DND-41 (cell line): ENCODE data around the gene GFI1B.
"Not testable (repeated sequence)": the region's sequence is repeated elsewhere in the genome, so short reads cannot be mapped to it uniquely, and the experiment has no call there.

Experiments used
- ATAC-seq: fragments of 200-7000 bp; cut with Tn5 transposase; 3 replicates; pipeline ENCODE4 v1.9.1; 2021; ENCODE audit warnings: low read depth; ENCODE audit not compliant: insufficient read depth
- DNase-seq: peaks from one replicate; pipeline ENCODE4 v3.0.0-alpha.2; 2020
- H2AFZ ChIP-seq: 2 replicates; pipeline ENCODE4 v1.6.0; 2012; ENCODE audit warnings: low read depth, low read length
- H3K27ac ChIP-seq: 2 replicates; pipeline ENCODE4 v1.5.1; 2012; ENCODE audit warnings: low read length, inconsistent platforms
- H3K27me3 ChIP-seq: fragments of 200-600 bp; sonication (generic); 2 replicates; pipeline ENCODE4 v1.6.0; 2012; ENCODE audit warnings: low read length, mild to moderate bottlenecking, inconsistent platforms; ENCODE audit not compliant: insufficient read depth, poor library complexity
- H3K36me3 ChIP-seq: 2 replicates; pipeline ENCODE4 v1.5.1; 2012; ENCODE audit warnings: low read length, inconsistent platforms; ENCODE audit not compliant: insufficient read depth
- H3K4me1 ChIP-seq: 2 replicates; pipeline ENCODE4 v1.5.1; 2012; ENCODE audit warnings: mild to moderate bottlenecking, low read length; ENCODE audit not compliant: insufficient read depth
- H3K4me2 ChIP-seq: 2 replicates; pipeline ENCODE4 v1.6.0; 2012; ENCODE audit warnings: mild to moderate bottlenecking, moderate library complexity, low read length, inconsistent platforms; ENCODE audit not compliant: insufficient read depth
- H3K4me3 ChIP-seq, 2 experiments: fragments of 200-600 bp in 1 of 2; shearing (Covaris generic) in 1 of 2; 2 replicates each; pipeline ENCODE4 v1.5.1; 2012 to 2016; ENCODE audit warnings: inconsistent platforms in 2 of 2, low read length in 2 of 2, mild to moderate bottlenecking in 2 of 2, low read depth in 1 of 2, moderate library complexity in 1 of 2
- H3K79me2 ChIP-seq: 2 replicates; pipeline ENCODE4 v1.6.0; 2012; ENCODE audit warnings: low read length, inconsistent platforms; ENCODE audit not compliant: insufficient read depth
- H3K9ac ChIP-seq: 2 replicates; pipeline ENCODE4 v1.6.0; 2012; ENCODE audit warnings: low read depth, mild to moderate bottlenecking, inconsistent platforms, low read length, moderate library complexity
- H3K9me3 ChIP-seq: 2 replicates; pipeline ENCODE4 v1.5.1; 2012; ENCODE audit warnings: low read length, moderate library complexity, mild to moderate bottlenecking, inconsistent platforms; ENCODE audit not compliant: insufficient read depth, severe bottlenecking
- H4K20me1 ChIP-seq: 2 replicates; pipeline ENCODE4 v1.6.0; 2012; ENCODE audit warnings: low read length; ENCODE audit not compliant: insufficient read depth
- CTCF ChIP-seq: IDR thresholded peaks from 2 replicates; pipeline ENCODE4 v1.5.1; 2012; ENCODE audit warnings: borderline replicate concordance, low read length, moderate library complexity, mild to moderate bottlenecking; ENCODE audit not compliant: poor library complexity, severe bottlenecking; ENCODE audit errors: extremely low read depth

GFI1B gene

DNA sequence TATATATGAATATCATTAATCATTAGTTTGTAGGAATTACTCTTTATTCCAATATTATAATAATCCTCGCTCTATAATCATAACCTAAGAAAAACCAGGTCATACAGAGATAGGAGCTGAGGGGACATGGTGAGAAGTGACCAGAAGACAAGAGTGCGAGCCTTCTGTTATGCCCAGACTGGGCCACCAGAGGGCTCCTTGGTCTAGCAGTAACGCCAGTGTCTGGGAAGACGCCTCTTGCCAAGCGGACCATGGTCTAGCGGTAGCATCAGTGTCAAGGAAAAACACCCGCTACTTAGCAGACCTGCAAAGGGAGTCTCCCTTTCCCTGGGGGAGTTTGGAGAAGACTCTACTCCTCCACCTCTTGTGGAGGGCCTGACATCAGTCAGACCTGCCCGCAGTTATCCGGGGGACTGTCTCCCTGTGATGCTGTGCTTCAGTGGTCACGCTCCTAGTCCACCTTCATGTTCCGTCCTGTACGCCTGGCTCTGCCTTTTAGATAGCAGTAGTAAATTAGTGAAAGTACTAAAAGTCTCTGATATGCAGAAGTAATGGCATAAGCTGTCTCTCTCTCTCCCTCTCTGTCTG is 62.5 kb downstream of the GFI1B start:
- not testable (repeated sequence) for H3K4me3 ChIP-seq, H3K9me3 ChIP-seq, H3K27ac ChIP-seq, ATAC-seq, H3K4me1 ChIP-seq, H2AFZ ChIP-seq, H3K27me3 ChIP-seq, H3K9ac ChIP-seq, H3K4me2 ChIP-seq
- TF ChIP-seq CTCF = peak; percentile 56
- H3K36me3 ChIP-seq = peaks cover 53% of the 10 kb centered on the region
- DNase-seq = peak; percentile 41
- peaks cover 59% of the 10 kb centered on the region for H4K20me1 ChIP-seq
- peaks cover 58% of the 10 kb centered on the region for H3K79me2 ChIP-seq
